BE2C (cell line): Measurements from ENCODE around the gene AHCY.
A peak's percentile ranks its signal among the peaks of the same experiment; 100 is the strongest.
"Not testable (repeated sequence)": the region's sequence is repeated elsewhere in the genome, so short reads cannot be mapped to it uniquely, and the experiment has no call there.

Source experiments
- DNase-seq: peaks from one replicate; pipeline ENCODE4 v3.0.0-alpha.2; 2020
- H3K27me3 ChIP-seq: fragments of 250-450 bp; sonication (Bioruptor Pico); 2 replicates; pipeline ENCODE4 v1.5.1; 2020; ENCODE audit warnings: mild to moderate bottlenecking
- H3K36me3 ChIP-seq: fragments of 250-450 bp; sonication (Bioruptor Pico); 2 replicates; pipeline ENCODE4 v1.5.1; 2020; ENCODE audit warnings: mild to moderate bottlenecking
- H3K4me1 ChIP-seq: fragments of 250-450 bp; sonication (Bioruptor Pico); 2 replicates; pipeline ENCODE4 v1.5.1; 2020
- H3K4me3 ChIP-seq: 2 replicates; pipeline ENCODE4 v1.5.1; 2011; ENCODE audit warnings: low read depth, low read length
- H3K9me3 ChIP-seq: fragments of 250-450 bp; sonication (Bioruptor Pico); 2 replicates; pipeline ENCODE4 v1.5.1; 2020
- CTCF ChIP-seq: IDR thresholded peaks from 2 replicates; pipeline ENCODE4 v1.5.1; 2012; ENCODE audit warnings: mild to moderate bottlenecking, low read depth, low read length

AHCY gene

DNA sequence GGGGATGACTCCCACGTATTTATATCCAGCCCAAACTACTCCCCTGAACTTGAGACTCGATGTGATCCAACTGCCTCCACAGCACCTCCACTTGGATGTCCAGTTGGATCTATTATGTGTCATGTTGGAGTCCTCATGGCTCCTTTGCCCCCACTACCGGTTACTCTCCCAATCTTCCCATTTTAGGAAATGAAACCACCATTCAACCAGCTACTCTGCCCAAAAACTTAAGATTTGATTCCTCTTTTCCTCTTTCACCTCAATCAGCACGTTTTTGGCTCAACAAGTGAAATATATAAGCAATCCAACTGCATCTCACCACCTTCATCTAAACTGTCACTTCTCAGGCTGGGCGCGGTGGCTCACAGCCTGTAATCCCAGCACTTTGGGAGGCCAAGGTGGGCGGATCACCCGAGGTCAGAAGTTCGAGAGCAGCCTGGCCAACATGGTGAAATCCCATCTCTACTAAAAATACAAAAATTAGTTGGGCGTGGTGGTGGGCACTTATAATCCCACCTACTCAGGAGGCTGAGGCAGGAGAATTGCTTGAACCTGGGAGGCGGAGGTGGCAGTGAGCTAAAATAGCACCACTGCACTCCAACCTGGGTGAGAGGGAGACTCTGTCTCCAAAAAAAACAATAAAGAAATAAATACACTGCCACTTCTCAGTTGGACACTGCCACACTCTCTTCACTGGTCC is 3.4 kb downstream of the AHCY start:
- no peaks in the 10 kb centered on the region for H3K27me3 ChIP-seq
- no peak for DNase-seq
- TF ChIP-seq CTCF: no peak

GRCh38 chr20:34298294-34298784 is 4.8 kb downstream of the AHCY start:
- not testable (repeated sequence) for H3K27me3 ChIP-seq, H3K4me3 ChIP-seq, H3K4me1 ChIP-seq, H3K9me3 ChIP-seq, DNase-seq
- H3K36me3 ChIP-seq: peaks cover 60% of the 10 kb centered on the region
- peak; percentile 30; the same call in 1 of the 2 replicates for TF ChIP-seq CTCF

More for the DNA sequence above, 3.4 kb downstream of the AHCY start:
- Histone ChIP-seq H3K4me1 (peaks cover 6% of the 10 kb centered on the region; the same call in 1 of the 2 replicates), H3K4me3 (no peak overlapping the region), H3K36me3 (peaks cover 46% of the 10 kb centered on the region), H3K9me3 (no peaks in the 10 kb centered on the region)

- TF ChIP-seq CTCF: no peak
- H3K9me3 ChIP-seq: no peaks in the 10 kb centered on the region
- peaks cover 4% of the 10 kb centered on the region; the same call in 1 of the 2 replicates for H3K4me1 ChIP-seq
- no peak for DNase-seq
- H3K27me3 ChIP-seq: no peaks in the 10 kb centered on the region
- H3K36me3 ChIP-seq: peaks cover 76% of the 10 kb centered on the region
- no peak overlapping the region for H3K4me3 ChIP-seq
Observed at GRCh38 chr20:34296468-34296867, 6.7 kb downstream of the AHCY start.

DNA sequence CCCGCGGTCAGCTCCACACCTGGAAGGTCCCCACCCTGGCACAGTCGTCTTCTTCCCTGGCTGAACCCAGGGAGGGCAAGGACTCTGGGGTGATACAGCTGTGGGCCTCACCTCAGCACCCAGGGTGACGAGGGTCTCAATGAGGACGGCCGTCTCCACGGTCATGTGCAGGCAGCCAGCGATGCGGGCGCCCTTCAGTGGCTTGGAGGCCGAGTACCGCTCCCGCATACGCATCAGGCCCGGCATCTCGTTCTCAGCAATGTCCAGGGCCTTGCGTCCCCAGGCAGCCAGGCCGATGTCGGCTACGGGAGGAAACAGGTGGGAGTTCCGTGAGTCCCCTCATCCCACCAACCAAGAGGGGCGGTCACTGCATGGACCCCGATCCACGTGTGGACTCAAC is 7.9 kb downstream of the AHCY start:
- no peak overlapping the region for H3K4me3 ChIP-seq
- peaks cover 80% of the 10 kb centered on the region for H3K36me3 ChIP-seq
- TF ChIP-seq CTCF: no peak

GRCh38 chr20:34294563-34294962 is 8.6 kb downstream of the AHCY start:
- H3K4me3 ChIP-seq: no peak overlapping the region
- DNase-seq: no peak
- H3K36me3 ChIP-seq: peaks cover 80% of the 10 kb centered on the region
- no peaks in the 10 kb centered on the region for H3K9me3 ChIP-seq
- H3K4me1 ChIP-seq: no peaks in the 10 kb centered on the region
- no peaks in the 10 kb centered on the region for H3K27me3 ChIP-seq
- no peak for TF ChIP-seq CTCF

More for the DNA sequence above, 7.9 kb downstream of the AHCY start:
- no peak for DNase-seq
- H3K9me3 ChIP-seq: no peaks in the 10 kb centered on the region
- H3K27me3 ChIP-seq: no peaks in the 10 kb centered on the region
- no peaks in the 10 kb centered on the region for H3K4me1 ChIP-seq

- no peak for TF ChIP-seq CTCF
- H3K4me3 ChIP-seq: no peak overlapping the region
- DNase-seq: no peak
- H3K27me3 ChIP-seq: no peaks in the 10 kb centered on the region
- no peaks in the 10 kb centered on the region for H3K9me3 ChIP-seq
- no peaks in the 10 kb centered on the region for H3K4me1 ChIP-seq
- H3K36me3 ChIP-seq: peaks cover 81% of the 10 kb centered on the region
Observed at GRCh38 chr20:34293589-34293988, 9.6 kb downstream of the AHCY start.
